ENCODE measurements around the gene HOXB9. TPM values are rescaled to one million over a fixed set of nuclear protein-coding genes. Genes with fewer than 3 reads are reported as not detected.

The HOXB9 gene
- total and polyA plus RNA-seq, 9 of the 15 experiments (the other 6 are each of a cell fraction or from before 2014, with no cell fraction given) = 3.1 to 196 (median 77.6) TPM

DNA sequence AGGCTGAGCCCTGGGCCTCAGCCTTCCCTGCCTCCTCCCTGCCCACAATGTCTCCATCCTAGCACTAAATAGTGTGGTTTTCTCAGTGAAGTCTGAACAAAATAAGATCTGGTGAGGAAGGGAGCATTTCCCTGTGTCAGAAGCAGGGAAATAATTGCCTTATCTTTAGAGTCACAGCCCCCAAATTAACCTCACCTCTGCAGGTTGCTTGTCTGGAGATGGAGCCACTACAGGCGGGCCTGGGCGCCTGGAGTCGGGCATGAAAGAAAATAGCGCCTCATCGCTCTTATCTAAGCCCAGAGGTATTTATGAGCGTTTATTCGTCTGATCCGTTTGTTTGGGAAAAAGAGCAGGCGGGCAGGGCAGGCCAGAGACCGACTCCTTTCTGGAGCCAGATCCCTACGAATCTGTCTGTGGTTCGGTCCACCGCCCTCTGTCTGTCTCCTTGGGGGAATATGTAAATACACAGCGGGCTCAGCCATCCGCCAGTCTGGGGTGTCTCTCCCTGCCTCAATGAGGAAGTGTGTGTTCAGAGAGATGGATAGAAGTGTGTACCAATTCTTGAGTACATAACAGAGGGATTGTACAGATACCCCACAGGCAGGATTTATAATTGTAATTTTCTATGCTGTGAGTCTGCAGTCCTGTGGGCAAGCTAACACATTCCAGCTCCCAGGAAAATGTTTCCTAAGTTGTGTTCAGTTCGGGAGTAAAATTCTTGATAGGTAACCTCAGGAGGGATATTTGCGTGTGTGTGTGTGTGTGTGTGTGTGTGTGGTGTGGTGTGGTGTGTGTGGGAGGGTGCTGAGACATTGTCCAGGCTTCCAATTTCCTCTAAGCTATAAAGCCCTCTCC is 25.7 kb downstream of the HOXB9 start:
- no peak for ATAC-seq
- no peak for FAIRE-seq
- intact Hi-C loops (cut with micrococcal nuclease) (no loop called here), in situ Hi-C loops (cut with MboI) (no loop called here)
- Histone ChIP-seq H3K4me2 (ENCODE audit: insufficient read depth, low read length) (no peak overlapping the region), H3K36me3 (ENCODE audit: control insufficient read depth, insufficient read depth, low read length) (no peaks in the 10 kb centered on the region; the same call in 2 of the 3 replicates), H3K4me1 (replicated peaks in 1 of 2; ENCODE audit: control insufficient read depth in 2 of 2, insufficient read depth in 2 of 2, low read length in 2 of 2) (peaks cover 31 to 56% of the 10 kb centered on the region in 2 experiments; a peak in 4 of 5 replicates), H4K20me1 (replicated peaks; ENCODE audit: control insufficient read depth, insufficient read depth, low read length) (no peaks in the 10 kb centered on the region; the same call in 1 of the 2 replicates), H3K9me3 (replicated peaks; ENCODE audit: control insufficient read depth, insufficient read depth, low read depth, low read length) (no peaks in the 10 kb centered on the region), H2AFZ (ENCODE audit: low read depth, low read length) (no peak overlapping the region), H3K4me3 (no peak overlapping the region), H3K9ac (ENCODE audit: insufficient read depth in 1 of 2, low read depth in 2 of 2, low read length in 2 of 2) (peak overlapping the region in 1 of 2 experiments; percentile 11; a peak in 1 of 4 replicates), H3K79me2 (ENCODE audit: control insufficient read depth, insufficient read depth, low read length) (peaks cover 62% of the 10 kb centered on the region), H3K27me3 (ENCODE audit: control insufficient read depth in 2 of 2, insufficient read depth in 2 of 2, low read length in 2 of 2) (no peaks in the 10 kb centered on the region), H3K27ac (ENCODE audit: extremely low read depth, low read depth, low read length) (no peak overlapping the region), H3K9me1 (ENCODE audit: control insufficient read depth, insufficient read depth, low read length) (no peaks in the 10 kb centered on the region)
- BruUV-seq (replicated peaks) = no TSS peak
- WGBS (ENCODE audit: insufficient coverage, low coverage, missing lambda C conversion rate) = 58% methylated on average over 17 of the region's 17 CpGs
- DNase-seq (ENCODE audit: extremely low read depth in 1 of 4, low spot score in 3 of 4) = no peak
- ChIA-PET POLR2A (interaction anchor here (0.7 to 1.2 kb wide), 3 partner anchors 10 to 55 kb away, joined by 3 to 4 read pairs (median 4); partner anchors contain the start of gene HOXB3), CTCF (ENCODE audit: low intra/inter-chr PET ratio) (interaction anchor here (1.0 kb wide), 1 partner anchor 17 kb away, joined by 3 read pairs; no protein-coding TSS in a partner anchor)
- TF ChIP-seq, protein P1, sequence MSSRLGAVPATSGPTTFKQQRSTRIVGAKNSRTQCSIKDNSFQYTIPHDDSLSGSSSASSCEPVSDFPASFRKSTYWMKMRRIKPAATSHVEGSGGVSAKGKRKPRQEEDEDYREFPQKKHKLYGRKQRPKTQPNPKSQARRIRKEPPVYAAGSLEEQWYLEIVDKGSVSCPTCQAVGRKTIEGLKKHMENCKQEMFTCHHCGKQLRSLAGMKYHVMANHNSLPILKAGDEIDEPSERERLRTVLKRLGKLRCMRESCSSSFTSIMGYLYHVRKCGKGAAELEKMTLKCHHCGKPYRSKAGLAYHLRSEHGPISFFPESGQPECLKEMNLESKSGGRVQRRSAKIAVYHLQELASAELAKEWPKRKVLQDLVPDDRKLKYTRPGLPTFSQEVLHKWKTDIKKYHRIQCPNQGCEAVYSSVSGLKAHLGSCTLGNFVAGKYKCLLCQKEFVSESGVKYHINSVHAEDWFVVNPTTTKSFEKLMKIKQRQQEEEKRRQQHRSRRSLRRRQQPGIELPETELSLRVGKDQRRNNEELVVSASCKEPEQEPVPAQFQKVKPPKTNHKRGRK (tag; IDR thresholded peaks at IDR 0.05) = no peak
- TF ChIP-seq RFX7 (CRISPR knock-in tag; IDR thresholded peaks at IDR 0.05) = no peak
- no peak for TF ChIP-seq ZNF766 (CRISPR knock-in tag; conservative IDR thresholded peaks at IDR 0.05)
- no peak for TF ChIP-seq CHCHD3 (CRISPR knock-in tag; IDR thresholded peaks at IDR 0.05)
- TF ChIP-seq, protein P2, sequence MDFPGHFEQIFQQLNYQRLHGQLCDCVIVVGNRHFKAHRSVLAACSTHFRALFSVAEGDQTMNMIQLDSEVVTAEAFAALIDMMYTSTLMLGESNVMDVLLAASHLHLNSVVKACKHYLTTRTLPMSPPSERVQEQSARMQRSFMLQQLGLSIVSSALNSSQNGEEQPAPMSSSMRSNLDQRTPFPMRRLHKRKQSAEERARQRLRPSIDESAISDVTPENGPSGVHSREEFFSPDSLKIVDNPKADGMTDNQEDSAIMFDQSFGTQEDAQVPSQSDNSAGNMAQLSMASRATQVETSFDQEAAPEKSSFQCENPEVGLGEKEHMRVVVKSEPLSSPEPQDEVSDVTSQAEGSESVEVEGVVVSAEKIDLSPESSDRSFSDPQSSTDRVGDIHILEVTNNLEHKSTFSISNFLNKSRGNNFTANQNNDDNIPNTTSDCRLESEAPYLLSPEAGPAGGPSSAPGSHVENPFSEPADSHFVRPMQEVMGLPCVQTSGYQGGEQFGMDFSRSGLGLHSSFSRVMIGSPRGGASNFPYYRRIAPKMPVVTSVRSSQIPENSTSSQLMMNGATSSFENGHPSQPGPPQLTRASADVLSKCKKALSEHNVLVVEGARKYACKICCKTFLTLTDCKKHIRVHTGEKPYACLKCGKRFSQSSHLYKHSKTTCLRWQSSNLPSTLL (IDR thresholded peaks at IDR 0.05) = no peak
- TF ChIP-seq, protein P3, sequence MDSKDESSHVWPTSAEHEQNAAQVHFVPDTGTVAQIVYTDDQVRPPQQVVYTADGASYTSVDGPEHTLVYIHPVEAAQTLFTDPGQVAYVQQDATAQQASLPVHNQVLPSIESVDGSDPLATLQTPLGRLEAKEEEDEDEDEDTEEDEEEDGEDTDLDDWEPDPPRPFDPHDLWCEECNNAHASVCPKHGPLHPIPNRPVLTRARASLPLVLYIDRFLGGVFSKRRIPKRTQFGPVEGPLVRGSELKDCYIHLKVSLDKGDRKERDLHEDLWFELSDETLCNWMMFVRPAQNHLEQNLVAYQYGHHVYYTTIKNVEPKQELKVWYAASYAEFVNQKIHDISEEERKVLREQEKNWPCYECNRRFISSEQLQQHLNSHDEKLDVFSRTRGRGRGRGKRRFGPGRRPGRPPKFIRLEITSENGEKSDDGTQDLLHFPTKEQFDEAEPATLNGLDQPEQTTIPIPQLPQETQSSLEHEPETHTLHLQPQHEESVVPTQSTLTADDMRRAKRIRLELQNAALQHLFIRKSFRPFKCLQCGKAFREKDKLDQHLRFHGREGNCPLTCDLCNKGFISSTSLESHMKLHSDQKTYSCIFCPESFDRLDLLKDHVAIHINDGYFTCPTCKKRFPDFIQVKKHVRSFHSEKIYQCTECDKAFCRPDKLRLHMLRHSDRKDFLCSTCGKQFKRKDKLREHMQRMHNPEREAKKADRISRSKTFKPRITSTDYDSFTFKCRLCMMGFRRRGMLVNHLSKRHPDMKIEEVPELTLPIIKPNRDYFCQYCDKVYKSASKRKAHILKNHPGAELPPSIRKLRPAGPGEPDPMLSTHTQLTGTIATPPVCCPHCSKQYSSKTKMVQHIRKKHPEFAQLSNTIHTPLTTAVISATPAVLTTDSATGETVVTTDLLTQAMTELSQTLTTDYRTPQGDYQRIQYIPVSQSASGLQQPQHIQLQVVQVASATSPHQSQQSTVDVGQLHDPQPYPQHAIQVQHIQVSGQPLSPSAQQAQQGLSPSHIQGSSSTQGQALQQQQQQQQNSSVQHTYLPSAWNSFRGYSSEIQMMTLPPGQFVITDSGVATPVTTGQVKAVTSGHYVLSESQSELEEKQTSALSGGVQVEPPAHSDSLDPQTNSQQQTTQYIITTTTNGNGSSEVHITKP (IDR thresholded peaks at IDR 0.05; ENCODE audit: partially characterized antibody) = peak; percentile 57
- TF ChIP-seq GABPB1 (CRISPR knock-in tag; IDR thresholded peaks at IDR 0.05) = no peak
- TF ChIP-seq KLF13 (tag; IDR thresholded peaks at IDR 0.05; ENCODE audit: borderline replicate concordance, low read depth) = no peak
- TF ChIP-seq, protein P4, sequence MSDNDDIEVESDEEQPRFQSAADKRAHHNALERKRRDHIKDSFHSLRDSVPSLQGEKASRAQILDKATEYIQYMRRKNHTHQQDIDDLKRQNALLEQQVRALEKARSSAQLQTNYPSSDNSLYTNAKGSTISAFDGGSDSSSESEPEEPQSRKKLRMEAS (CRISPR knock-in tag; IDR thresholded peaks at IDR 0.05) = no peak
- no peak for TF ChIP-seq C11orf30 (IDR thresholded peaks at IDR 0.05; ENCODE audit: low read depth)
- TF ChIP-seq TBP (optimal IDR thresholded peaks at IDR 0.05; ENCODE audit: low read depth, low read length) = no peak
- 0 out of 2 replicates have a peak, but pooled peaks have one; percentile 27 for TF ChIP-seq EGR1 (conservative IDR thresholded peaks at IDR 0.05)

Measured in K562 (cell line).